RPMI8226 (cell line): ENCODE data around the gene TRAK1.

Experiments used
- DNase-seq: peaks from one replicate; pipeline ENCODE4 v3.0.0-alpha.2; 2015

The TRAK1 gene

DNA sequence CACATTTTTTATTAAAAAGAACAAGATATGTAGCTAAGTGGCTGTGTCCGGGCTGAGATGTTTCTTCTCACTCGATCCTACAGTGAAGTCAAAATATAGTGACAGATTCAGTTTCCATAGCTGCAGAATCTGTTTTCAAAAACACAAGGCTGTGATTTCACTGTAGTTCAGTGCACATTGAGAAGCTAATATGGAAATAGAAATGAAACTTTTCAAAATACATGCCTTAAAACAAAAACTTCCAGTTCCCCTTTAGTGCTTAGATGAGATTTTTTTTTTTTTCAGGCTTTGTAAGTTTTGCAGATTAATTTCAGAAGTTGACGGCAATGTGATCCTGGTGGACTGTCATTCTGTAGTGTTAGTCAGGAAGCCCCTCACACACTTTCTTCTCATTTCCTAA, 23.8 kb upstream of the TRAK1 start:
- peak; percentile 81 for DNase-seq

DNA sequence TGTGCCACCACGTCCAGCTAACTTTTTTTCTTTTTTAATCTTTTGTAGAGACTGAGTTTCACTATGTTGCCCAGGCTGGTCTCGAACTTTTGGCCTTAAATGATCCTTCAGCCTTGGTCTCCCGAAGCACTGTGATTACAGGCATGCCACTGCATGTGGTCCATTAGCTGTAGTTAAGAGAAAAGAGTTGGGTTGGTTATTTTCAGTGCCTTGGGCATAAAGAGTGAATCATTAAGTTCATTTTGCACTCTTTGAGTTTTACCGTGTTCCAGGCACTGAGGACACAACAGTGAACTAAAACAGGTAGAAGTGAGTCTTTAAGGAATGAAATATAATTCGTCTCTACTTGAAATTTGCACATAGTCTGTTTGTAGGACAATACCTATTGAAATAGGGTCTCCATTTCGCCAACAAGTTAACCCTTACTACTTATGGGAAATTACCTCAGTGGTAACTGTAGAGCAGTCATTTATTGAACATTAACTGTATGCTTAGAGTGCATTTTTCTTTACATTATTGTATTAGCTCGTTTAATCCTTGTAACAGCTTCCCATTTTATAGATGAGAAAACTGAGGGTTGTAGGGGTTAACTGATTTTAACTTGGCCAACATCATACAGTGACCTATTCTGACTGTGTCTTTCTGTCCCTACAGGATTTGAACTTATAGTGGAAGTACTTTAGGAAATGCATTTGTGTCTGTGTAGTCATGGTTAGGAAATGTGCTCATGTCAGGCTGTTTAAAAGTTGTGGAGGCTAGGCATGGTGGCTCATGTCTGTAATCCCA, 22.7 kb upstream of the TRAK1 start:
- DNase-seq, result no peak

DNA sequence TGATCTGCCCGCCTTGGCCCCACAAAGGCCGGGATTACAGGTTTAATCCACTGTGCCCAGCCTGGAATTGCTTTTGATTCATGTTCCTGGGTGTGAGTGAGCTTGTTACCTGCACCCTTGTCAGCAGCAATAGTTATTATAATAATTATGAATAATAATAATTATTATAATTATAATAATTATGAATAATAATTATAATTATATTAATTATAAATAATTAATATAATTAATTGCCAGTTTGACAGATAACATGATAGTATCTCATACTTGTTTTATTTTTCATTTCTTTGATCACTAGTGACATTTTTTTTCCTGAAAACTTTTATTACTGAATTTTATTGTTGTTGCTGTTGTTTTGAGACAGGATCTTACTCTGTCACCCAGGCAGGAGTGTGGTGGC, 21.1 kb upstream of the TRAK1 start:
- no peak for DNase-seq

DNA sequence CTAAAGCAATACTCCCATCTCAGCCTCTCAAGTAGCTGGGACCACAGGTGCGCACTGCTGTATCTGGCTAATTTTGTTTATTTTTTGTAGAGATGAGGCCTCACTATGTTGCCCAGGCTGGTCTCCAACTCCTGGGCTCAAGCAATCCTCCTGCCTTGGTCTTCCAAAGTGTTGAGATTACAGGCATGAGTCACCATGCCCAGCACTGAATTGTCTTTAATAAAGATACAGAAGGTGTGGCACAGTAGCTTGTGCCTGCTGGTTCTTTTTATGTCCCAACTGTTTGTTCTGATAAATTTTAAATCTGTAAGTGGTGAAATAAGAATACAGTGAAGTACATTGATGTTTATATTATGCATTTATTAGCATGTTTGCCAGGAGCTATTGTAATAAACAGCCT, 20.6 kb upstream of the TRAK1 start:
- DNase-seq, result no peak

DNA sequence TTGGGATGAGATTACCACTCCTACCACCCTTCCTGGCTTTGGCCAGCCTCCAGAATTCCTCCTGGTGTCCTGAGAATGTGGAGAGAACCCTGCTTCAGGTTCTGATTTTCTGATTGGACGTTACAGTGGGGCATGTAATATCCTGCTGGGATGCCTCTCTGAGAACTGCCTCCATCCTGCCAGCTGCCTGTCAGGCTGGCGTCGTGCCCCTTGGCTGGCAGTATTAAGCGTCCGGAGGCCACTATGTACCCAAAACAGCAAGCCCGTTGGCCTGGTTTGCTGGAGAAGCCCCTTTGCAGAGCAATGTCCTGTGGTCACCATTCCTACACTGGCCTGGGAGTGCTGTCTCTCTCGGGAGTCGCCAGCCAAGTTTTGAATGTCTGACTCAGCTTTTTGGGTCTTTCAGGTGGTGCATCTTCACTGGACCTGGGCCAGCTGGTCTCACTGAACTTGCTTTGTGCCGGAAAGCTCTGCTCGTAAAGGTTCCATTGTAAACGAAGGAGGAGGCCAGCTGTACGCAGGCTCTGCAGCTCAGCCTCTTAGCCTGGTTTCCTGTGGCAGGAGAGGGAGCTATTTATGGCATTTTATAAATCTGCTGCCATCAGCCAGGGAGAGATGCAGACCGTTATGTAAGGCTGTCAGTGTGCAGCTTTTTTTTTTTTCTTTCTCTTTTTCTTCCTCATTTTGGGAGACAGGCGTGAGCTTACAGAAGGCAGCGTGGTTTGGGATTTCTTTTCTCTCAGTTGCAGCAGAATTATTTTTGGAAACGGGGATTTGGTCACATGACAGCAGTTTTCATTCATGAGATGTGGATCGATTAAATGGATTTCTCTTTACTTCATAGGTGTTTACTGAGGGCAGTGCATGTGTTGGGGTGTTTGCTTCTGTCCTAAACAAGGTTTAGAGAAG, 19.0 kb upstream of the TRAK1 start:
- peak; percentile 98 for DNase-seq

DNA sequence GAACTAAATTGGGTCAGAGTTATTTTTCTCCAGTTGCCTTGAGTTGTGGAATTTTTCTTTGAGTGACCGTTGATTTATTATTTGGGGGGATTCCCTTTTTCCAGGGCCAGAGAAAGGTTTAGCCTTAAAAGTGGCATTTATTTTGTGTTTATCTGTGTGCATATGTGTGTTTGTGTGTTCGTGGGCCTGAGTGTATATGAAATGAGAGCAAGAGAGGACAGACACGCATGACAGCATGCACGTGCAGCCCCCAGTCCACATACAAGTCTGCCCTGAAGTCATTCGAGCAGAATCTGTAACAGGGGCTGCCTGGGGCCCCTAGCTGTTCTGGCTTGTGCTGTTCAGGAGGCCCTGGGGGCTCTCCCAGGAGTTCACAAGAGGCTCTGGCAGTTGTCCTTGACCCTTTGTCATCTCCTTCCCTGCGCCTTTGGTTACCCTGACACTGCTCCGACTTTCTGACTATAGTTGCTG, 18.3 kb upstream of the TRAK1 start:
- DNase-seq, result no peak

DNA sequence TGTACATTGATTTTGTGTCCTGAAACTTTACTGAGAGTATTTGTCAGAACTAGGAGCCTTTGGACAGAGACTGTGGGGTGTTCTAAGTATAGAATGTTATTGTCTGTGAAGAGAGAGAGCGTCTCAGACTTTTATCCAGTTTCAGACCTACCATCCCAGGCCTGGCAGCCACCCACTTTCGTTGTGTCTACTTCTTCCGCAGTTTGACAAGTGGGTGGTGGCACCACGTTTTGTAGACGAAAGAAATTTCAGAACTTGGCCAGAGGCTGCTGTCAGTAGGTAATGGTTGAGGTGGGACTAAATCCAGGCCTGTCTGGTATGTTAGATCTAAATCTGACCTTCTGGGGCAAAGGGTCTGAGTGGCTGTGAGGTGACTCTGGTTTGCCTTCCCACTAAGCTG, 13.4 kb upstream of the TRAK1 start:
- peak; percentile 91 for DNase-seq

DNA sequence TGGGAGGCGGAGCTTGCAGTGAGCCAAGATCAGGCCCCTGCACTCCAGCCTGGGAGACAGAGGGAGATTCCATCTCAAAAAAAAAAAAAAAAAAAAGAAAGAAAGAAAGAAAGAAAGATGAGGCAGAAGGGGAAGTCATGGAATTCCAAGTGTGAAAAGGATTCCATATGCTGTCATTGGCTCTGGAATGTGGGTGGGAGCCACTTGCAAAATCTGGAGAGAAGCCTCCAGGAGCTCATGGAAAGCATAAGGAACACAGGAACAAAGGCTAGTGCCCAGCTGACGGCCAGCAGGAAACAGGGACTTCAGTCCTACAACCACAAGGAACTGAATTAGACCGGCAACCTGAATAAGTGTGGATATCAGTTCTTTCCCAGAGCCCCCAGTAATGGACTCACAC, 12.5 kb upstream of the TRAK1 start:
- no peak for DNase-seq

DNA sequence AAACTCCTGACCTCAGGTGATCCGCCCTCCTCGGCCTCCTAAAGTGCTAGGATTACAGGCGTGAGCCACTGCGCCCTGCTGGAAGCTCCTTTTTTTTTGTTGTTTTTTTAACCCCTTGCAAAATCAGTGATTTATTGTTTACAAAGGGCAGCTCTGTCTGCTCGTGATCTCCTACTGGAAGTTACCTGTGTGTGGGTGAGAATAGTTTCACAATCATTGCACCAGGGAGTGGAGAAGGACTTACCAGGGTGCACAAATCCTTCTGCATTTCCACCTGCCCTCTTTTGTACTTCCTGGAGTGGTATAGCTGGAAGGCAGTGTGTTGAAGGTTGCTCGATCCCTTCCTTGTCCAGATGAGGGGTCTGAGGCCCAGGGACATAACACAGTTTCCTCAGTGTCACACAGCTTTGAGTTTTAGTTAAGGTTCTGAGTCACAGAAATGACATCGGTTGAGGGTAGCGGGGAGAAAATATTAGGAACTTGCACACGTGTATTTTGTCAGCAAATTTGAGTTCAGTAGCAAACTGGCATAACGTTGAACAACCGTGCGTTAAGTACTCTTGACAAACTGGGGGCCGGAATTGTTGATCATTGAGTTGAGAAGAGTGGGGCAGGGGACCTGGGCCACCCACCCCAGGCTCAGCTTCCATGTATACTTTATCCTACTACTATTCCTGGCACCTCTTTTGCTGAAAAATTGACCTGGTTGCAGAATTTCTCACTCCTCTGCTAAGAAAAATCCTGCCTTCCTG, 11.3 kb upstream of the TRAK1 start:
- DNase-seq, result no peak

DNA sequence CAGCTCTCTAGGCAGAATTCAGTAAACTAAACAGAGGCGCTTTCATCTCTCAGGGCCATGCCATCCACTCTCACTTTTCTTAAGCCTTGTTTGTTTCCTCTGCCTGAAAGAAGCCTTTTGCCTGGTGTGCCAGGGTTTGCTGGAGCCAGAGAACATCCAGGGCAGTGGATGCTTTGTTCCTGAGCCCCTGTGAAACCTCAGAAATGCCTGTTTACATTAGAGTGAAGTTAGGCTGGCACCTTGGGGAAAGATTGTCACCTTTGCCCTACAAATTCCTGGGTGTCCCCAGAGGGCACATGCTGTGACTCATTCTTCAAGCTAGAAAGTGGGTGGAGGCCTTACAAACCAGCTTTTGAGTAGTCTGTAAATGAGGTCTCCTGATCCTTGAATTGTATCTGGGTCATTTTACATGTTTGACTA, 10.7 kb upstream of the TRAK1 start:
- peak; percentile 62 for DNase-seq

DNA sequence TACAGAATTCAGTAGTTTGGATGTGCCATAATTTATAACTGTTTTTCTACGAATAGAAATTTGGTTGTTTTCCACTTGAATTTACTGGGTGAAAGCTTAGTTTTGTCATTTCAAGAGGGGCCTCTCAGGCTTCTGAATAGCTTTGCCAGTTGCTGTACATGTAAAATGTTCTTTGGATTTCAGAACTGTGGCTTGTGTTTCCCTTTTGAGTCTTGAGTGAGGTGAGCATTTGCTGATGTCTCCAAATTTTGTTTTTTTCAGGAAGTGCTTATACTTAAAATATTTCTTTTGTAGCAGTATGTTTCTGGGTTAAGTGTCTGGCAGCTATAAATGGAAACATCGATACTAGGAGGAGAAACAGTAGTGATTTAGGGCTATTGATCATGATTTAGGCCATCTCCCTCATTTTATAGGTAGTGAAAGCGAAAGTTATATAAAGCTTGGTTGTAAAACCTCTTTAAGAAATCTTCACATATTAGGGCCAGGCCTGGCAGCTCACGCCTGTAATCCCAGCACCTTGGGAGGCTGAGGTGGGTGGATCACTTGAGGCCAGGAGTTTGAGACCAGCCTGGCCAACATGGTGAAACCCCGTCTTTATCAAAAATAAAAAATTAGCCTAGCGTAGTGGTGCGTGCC, 9.2 kb upstream of the TRAK1 start:
- DNase-seq, result peak; percentile 60

DNA sequence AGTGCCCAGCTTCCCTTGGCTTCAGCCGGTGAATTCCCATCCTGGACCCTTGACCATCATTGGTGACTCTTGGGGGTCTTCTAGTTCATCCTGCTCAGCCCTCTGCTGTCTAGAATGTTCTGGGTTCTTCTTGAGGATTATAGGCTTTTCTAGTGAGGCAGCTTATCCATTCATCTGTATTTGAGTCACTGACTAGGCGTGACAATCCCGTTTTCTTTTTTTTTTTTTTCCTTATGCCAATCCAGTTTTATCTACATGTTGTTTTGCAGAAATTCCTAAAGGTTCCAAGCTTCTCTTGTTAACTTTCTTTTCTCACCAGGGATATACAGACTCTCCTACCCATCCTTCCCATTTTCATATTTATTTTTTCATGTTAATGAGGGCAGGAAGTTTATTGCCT, 6.6 kb upstream of the TRAK1 start:
- no peak for DNase-seq

DNA sequence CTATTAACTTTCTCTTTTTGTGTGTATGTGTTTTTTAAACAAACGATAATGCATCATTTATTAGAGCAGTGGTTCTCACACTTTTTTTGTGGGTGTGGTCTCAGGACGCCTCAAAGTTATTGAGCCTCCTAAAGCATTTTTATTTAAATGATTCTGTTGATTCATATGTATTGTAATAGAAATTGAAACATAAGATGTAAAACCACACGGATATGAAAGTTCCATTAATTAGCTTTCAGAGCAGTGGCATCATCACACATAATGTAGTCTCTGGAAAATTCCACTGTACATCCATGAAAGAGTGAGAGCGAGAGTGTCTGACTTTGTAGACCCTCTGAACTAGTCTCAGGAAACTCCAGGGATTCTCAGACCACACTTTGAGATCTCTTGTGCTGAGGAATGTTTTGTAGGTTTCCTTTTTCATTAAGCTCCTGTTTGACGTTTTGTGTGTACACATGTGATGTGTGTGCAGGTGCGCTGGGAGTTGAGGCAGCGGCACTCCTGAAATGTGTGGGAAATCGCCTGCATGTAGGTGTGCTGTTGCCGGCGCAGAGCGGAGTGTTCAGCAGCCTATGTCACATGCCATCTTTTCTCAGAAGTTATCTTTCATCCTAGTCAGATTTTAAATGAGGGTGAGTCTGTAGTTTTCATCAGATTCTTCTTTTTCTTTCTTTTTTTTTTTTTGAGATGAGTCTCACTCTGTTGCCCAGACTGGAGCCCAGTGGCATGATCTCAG, 5.3 kb upstream of the TRAK1 start:
- no peak for DNase-seq

DNA sequence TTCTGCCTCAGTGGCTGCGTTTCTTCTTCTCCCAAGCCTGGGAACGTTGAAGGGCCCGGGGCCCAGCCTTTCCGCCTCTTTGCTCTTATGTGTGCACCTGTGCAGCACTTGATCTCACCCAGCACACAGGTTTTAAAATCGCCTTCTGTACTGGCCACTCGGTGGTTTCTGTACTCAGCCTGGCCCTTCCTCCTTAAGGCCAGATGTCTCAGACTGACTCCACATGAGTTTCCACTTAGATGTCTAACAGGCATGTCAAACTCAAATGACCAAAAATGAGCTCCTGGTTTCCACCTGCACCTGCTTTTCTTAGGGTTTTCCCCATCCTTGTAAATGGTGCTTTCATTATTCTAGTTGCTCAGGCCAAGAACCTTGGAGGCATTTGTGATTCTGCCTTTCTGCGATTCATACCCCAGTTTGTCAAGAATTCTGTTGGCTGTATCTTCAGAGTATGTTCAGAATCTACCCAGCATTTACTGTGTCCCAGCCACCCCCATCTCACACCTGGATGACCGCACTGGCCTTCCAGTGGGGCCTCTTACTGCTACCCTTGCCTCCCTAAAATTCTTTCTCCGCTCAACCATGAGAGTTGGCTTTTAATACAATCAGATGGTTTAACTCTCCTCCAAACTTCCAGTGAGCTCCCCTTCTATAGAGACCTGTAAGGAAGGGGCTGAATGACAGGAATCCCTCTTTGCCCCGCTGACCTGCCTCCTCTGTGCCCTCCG, 2.2 kb upstream of the TRAK1 start:
- DNase-seq, result peak; percentile 14

DNA sequence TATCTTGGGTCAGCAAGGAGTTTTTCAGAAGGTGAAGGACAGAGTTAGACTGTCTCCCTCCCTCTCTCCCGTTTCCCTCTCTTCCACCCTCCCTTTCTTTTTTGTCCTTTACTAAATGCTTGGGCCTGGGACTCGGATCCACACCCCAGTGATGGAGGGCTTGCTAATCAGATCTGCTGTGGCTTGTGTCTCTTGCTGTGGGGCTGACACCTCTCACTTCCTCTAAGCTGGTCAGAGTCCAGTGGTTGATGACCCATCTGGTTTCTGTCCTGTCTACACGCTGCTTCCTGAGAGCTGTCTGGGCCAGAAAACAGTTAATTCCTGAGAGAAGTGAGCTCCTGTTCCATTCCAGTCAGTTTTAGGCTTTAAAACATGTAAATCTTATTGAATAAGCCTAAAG, 849 bp downstream of the TRAK1 start:
- DNase-seq, result no peak

DNA sequence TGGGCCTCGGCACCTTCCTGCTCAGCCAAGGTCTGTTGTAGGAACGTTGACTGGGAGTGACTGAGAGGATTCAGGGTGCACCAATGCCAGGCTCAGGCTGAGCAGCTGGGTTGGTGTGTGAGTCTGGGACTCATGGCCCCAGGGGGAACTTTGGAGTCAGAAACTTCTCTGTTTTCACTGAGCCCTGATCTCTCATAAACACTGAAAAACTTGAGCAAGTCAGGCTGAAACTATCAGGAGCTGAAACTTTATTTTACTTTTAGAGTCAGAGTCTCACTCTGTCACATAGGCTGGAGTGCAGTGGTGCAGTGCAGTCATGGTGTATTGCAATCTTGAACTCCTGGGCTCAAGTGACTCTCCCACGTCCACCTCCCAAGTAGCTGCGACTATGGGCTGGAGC, 3.0 kb downstream of the TRAK1 start:
- no peak for DNase-seq

DNA sequence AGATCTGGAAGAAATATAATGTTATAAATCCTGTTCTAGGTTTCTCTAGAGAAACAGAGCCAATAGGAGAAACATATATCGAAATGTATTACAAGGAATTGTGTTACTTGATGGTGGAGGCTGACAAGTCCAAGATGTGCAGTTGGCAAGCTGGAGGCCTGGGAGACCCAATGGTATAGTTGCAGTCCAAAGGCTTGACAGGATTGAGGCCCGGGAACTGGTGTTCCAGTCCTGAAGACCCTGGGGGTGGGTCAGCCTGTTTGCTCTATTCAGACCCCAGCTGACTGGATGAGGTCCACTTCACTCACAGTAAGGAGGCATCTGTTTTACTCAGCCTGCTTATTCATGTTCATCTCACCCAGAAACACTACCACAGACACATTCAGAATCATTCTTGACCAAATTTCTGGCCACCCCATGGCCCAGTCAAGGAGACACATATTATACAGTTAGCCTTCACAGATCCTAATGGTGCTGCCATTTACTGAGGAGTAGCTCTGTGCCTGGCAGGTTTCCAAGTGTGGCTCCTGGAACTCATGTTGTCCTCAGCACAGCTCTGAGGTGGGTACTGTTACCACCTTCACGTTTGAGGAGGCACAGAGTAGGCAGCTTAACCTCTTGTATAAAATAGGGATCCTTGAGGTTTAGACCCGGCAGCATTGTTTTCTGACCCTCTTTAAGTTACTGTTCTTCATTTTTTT, 3.7 kb downstream of the TRAK1 start:
- no peak for DNase-seq

DNA sequence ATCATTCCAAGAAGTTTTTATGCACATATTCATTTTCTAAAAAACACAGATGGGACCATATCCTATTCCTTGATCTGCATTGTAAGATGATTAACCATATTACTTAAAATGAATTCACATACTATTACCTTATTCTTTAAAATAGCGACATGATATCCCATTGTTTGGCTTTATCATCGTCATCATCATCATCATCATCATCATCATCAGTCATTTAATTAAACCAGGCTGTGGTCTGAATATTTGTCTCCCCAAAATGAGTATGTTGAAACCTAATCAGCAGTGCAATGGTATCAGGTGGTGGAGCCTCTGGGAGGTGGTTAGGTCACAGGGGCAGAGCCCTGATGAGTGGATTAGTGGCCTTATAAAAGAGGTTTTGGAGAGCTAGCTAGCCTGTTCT, 4.4 kb downstream of the TRAK1 start:
- no peak for DNase-seq

DNA sequence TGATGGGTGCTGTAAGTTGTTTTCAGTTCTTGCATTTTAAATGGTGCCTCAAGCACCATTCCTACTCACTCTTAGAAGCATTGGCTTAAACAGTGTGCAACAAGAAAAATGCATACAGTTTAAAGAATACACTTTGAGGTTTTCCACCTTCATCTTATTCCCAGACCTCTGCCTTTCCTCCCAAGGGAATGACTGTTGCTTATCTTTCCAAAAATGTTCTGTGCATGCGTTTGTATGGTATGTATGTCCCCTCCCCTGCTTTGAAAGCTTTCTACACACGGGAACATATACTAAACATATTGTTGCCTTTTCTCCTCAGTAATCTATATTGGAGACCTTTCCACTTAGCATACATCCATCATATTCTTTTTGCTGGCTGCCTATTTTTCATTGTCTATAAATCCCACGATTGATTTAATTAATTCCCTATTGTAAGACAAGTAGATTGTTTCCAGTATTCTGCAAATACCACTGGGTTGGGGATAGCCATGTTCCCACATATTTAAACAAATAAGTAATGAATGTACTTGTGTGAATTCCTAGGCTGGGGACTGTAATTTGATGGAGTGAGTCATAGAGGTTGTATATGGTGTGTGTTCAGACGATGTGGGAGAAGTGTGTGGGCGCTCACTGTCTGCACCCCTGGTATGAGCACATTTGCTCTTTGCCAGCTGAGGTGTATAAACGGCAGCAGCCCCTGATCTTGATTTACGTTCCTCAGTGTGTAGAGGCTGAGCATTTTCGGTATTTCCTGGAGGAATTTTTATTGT, 5.8 kb downstream of the TRAK1 start:
- DNase-seq, result no peak

DNA sequence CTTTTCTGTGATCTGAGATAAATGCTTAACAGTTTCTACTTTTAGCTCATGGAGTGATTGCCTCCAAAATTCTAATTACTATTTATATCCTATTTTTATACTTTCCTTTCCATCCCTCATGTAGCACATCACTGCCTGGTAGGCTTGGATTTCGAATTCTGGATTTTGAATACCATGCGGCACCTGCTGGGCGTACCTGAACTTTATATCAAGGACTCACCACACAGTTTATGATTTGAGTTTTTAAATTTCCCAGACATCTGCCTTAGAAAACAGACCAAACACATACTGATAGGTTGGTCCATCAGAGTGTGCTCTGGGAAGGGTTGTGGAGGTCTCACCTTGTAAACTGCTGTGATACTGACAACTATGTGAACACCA, 6.4 kb downstream of the TRAK1 start:
- no peak for DNase-seq
